ENCODE measurements around the gene CACNA1E.

Gene CACNA1E

DNA sequence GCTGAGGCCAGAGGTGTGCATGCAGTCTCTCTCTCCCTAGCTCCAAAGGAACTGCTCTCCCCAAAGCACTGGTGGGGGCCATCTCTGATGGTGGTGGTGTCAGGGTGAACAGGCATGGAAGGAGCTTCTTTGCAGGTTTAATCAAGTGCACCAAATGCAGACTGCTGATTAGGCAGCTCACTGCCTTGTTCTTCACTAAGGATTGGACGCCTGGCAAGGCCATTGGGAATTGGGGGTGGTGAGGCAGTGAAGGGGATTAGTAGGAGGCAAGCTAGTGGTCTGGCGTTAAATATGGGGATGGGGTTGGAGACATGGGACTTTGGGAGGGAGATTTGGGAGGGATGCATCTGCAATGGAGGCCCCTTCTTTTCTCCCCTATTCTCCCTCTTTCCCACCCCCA lies 1.5 kb downstream of the CACNA1E start:
- no peak overlapping the region for H3K4me3 ChIP-seq (ENCODE audit: low read depth, low read length)
- TF ChIP-seq MYC (IDR thresholded peaks at IDR 0.05; ENCODE audit: low read depth, low read length): no peak
- no peak for DNase-seq (ENCODE audit: low read depth)

- peak; percentile 33 for DNase-seq (ENCODE audit: low read depth)
- TF ChIP-seq POLR2A (IDR thresholded peaks at IDR 0.05; ENCODE audit: extremely low read depth, insufficient read length) (no peak), MYC (IDR thresholded peaks at IDR 0.05; ENCODE audit: low read depth, low read length) (no peak)
- TF ChIP-seq, protein P1, sequence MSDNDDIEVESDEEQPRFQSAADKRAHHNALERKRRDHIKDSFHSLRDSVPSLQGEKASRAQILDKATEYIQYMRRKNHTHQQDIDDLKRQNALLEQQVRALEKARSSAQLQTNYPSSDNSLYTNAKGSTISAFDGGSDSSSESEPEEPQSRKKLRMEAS (IDR thresholded peaks at IDR 0.05; ENCODE audit: low read depth, low read length): no peak
- TF ChIP-seq, protein P2, sequence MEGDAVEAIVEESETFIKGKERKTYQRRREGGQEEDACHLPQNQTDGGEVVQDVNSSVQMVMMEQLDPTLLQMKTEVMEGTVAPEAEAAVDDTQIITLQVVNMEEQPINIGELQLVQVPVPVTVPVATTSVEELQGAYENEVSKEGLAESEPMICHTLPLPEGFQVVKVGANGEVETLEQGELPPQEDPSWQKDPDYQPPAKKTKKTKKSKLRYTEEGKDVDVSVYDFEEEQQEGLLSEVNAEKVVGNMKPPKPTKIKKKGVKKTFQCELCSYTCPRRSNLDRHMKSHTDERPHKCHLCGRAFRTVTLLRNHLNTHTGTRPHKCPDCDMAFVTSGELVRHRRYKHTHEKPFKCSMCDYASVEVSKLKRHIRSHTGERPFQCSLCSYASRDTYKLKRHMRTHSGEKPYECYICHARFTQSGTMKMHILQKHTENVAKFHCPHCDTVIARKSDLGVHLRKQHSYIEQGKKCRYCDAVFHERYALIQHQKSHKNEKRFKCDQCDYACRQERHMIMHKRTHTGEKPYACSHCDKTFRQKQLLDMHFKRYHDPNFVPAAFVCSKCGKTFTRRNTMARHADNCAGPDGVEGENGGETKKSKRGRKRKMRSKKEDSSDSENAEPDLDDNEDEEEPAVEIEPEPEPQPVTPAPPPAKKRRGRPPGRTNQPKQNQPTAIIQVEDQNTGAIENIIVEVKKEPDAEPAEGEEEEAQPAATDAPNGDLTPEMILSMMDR (IDR thresholded peaks at IDR 0.05; ENCODE audit: low read depth, low read length): no peak
- no peak overlapping the region for H3K4me3 ChIP-seq (ENCODE audit: low read depth, low read length)
These were observed 2.2 kb downstream of the CACNA1E start for GRCh38 chr1:181485287-181486097.

GRCh38 chr1:181486098-181486420 lies 2.7 kb downstream of the CACNA1E start:
- H3K4me3 ChIP-seq (ENCODE audit: low read depth, low read length): no peak overlapping the region
- TF ChIP-seq POLR2A (IDR thresholded peaks at IDR 0.05; ENCODE audit: extremely low read depth, insufficient read length): no peak
- TF ChIP-seq MYC (IDR thresholded peaks at IDR 0.05; ENCODE audit: low read depth, low read length): no peak

GRCh38 chr1:181488866-181489265 lies 5.5 kb downstream of the CACNA1E start:
- H3K4me3 ChIP-seq (ENCODE audit: low read depth, low read length): no peak overlapping the region
- no peak for TF ChIP-seq POLR2A (IDR thresholded peaks at IDR 0.05; ENCODE audit: extremely low read depth, insufficient read length)
- TF ChIP-seq, protein P2 (IDR thresholded peaks at IDR 0.05; ENCODE audit: low read depth, low read length): no peak
- TF ChIP-seq, protein P1 (IDR thresholded peaks at IDR 0.05; ENCODE audit: low read depth, low read length): no peak
- TF ChIP-seq MYC (IDR thresholded peaks at IDR 0.05; ENCODE audit: low read depth, low read length): no peak
- no peak for DNase-seq (ENCODE audit: low read depth)

More at GRCh38 chr1:181486098-181486420, 2.7 kb downstream of the CACNA1E start:
- DNase-seq (ENCODE audit: low read depth): no peak

DNA sequence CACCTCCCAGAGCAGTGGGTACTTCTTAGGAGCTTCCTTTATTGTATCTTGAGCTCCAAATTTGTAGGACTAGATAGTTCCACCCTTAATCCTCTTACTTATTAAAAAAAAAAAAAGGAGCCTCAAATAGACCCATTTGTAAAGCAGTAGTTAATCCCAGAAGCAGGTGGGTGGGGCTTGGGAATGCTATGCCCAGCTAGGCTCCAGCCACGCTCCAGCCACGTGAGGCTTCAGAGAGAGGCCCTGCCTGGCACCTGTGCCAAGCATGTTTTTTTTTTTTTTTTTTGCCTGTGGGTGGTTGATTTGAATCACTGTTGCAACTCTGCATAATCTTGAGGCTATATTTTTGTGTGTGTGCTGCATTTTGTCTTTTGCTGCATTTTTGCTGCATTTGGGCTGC lies 7.0 kb downstream of the CACNA1E start:
- TF ChIP-seq MYC (IDR thresholded peaks at IDR 0.05; ENCODE audit: low read depth, low read length) (no peak), POLR2A (IDR thresholded peaks at IDR 0.05; ENCODE audit: extremely low read depth, insufficient read length) (no peak)
- TF ChIP-seq, protein P2 (IDR thresholded peaks at IDR 0.05; ENCODE audit: low read depth, low read length): no peak
- TF ChIP-seq, protein P1 (IDR thresholded peaks at IDR 0.05; ENCODE audit: low read depth, low read length): no peak
- no peak overlapping the region for H3K4me3 ChIP-seq (ENCODE audit: low read depth, low read length)
- DNase-seq (ENCODE audit: low read depth): no peak

DNA sequence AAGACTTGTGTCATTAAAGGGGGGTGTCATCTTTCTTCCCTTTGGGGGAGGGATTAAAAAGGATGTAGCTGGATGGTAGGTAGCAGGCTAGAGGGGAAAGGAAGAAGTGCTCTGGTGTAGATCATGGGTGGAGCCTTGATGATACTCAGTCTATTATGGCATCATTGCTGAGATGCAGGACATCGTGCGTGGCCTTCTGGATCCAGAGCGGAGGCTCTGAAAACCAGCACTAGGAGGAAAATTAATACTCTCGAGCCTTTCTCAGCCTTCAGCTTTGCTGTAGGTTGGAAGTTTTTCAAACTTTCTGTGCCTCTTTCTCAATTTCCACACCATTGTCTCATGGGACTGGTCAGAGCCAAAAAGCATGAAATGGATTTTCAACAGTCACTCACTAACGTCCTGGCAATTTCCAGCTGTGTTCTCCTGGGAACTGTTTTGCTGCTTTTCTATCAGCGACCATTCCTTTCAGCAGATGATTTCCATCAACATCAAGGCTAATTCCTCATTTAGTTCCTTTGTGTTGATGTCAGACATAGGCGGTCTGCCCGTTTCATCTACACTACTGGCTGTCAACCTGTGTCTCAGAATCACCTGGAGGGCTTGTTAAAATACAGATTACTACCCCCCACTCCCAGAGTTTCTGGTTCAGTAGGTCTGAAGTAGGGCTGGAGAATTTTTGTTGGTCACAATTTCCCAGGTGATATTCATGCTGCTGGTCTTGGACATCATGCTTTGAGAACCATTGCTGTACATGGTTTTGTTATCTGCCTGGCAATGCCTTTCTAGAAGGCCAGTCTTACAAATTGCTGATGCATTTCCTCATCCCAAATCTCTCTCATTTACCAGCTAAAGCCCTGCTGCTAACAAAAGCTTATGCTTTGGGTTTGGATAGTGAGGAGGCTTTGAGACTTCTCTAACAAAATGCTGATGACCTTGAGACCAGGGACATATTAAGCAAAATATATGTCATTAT lies 7.7 kb downstream of the CACNA1E start:
- no peak overlapping the region for H3K4me3 ChIP-seq (ENCODE audit: low read depth, low read length)
- no peak for DNase-seq (ENCODE audit: low read depth)
- TF ChIP-seq, protein P2 (IDR thresholded peaks at IDR 0.05; ENCODE audit: low read depth, low read length): no peak
- TF ChIP-seq POLR2A (IDR thresholded peaks at IDR 0.05; ENCODE audit: extremely low read depth, insufficient read length) (no peak), MYC (IDR thresholded peaks at IDR 0.05; ENCODE audit: low read depth, low read length) (no peak)
- TF ChIP-seq, protein P1 (IDR thresholded peaks at IDR 0.05; ENCODE audit: low read depth, low read length): no peak
